EH (cell line): ENCODE data around the gene ANKK1.

Source experiments
- DNase-seq: peaks from one replicate; pipeline ENCODE4 v3.0.0-alpha.2; 2015; ENCODE audit warnings: low read depth

Gene ANKK1

GRCh38 chr11:113387605-113388211 is at the start of gene ANKK1:
ANKK1 (plus strand) TSS chr11:113387779; CDS start chr11:113387885, 106 bp downstream.
- no peak for DNase-seq

GRCh38 chr11:113338730-113339129 is 48.8 kb upstream of the ANKK1 start:
- no peak for DNase-seq

GRCh38 chr11:113339929-113340589 is 47.5 kb upstream of the ANKK1 start:
- DNase-seq, result no peak

GRCh38 chr11:113341388-113342165 is 46.0 kb upstream of the ANKK1 start:
- DNase-seq, result no peak

- peak; percentile 18 for DNase-seq
These were observed 41.6 kb upstream of the ANKK1 start for GRCh38 chr11:113345978-113346377.

GRCh38 chr11:113349528-113349927 is 38.1 kb upstream of the ANKK1 start:
- DNase-seq, result no peak

GRCh38 chr11:113350336-113351067 is 37.1 kb upstream of the ANKK1 start:
- DNase-seq, result no peak

- no peak for DNase-seq
These were observed 36.5 kb upstream of the ANKK1 start for GRCh38 chr11:113351068-113351450.

GRCh38 chr11:113351480-113351879 is 36.1 kb upstream of the ANKK1 start:
- no peak for DNase-seq

GRCh38 chr11:113356203-113356602 is 31.4 kb upstream of the ANKK1 start:
- DNase-seq, result no peak

GRCh38 chr11:113363406-113363805 is 24.2 kb upstream of the ANKK1 start:
- no peak for DNase-seq

- DNase-seq, result no peak
These were observed 23.5 kb upstream of the ANKK1 start for GRCh38 chr11:113363996-113364641.

GRCh38 chr11:113365895-113366294 is 21.7 kb upstream of the ANKK1 start:
- no peak for DNase-seq

GRCh38 chr11:113369411-113369810 is 18.2 kb upstream of the ANKK1 start:
- no peak for DNase-seq

- DNase-seq, result peak; percentile 4
These were observed 16.9 kb upstream of the ANKK1 start for GRCh38 chr11:113370634-113371033.

GRCh38 chr11:113372309-113372708 is 15.3 kb upstream of the ANKK1 start:
- no peak for DNase-seq

GRCh38 chr11:113373306-113373705 is 14.3 kb upstream of the ANKK1 start:
- DNase-seq, result peak; percentile 55

- DNase-seq, result no peak
These were observed 13.5 kb upstream of the ANKK1 start for GRCh38 chr11:113373981-113374560.

GRCh38 chr11:113375402-113375801 is 12.2 kb upstream of the ANKK1 start:
- no peak for DNase-seq

GRCh38 chr11:113376156-113376555 is 11.4 kb upstream of the ANKK1 start:
- DNase-seq, result no peak

GRCh38 chr11:113377681-113378412 is 9.7 kb upstream of the ANKK1 start:
- DNase-seq, result peak; percentile 11
